Stimulated activated CD4-positive, alpha-beta T cell treated with anti-CD3 and anti-CD28 coated beads, Interleukin-12 subunit alpha, Interleukin-12 subunit beta, amount 100 ng/mL, for 4 hours (primary cell): Measurements from ENCODE around the gene ATRAID.
"Not testable (repeated sequence)": the region's sequence is repeated elsewhere in the genome, so short reads cannot be mapped to it uniquely, and the experiment has no call there.

ENCODE experiments used
- DNase-seq: peaks from one replicate; pipeline ENCODE4 v3.0.0-alpha.2; 2020

ATRAID gene

GRCh38 chr2:27211943-27212625 is at the start of gene ATRAID, which contains the start of gene SLC5A6:
TSS of gene ATRAID (plus strand) at chr2:27212041. CDS start at chr2:27212369, 328 bp downstream.
TSS of gene SLC5A6 (minus strand) at chr2:27212268. CDS start at chr2:27207650, 4,618 bp downstream.
- DNase-seq: peak; percentile 87

GRCh38 chr2:27162151-27163121 is 49.4 kb upstream of the ATRAID start:
- no peak for DNase-seq

GRCh38 chr2:27164960-27165763 is 46.7 kb upstream of the ATRAID start:
- DNase-seq: no peak

GRCh38 chr2:27170581-27171337 is 41.1 kb upstream of the ATRAID start:
- DNase-seq: no peak

- no peak for DNase-seq
Observed at GRCh38 chr2:27171351-27171848, 40.4 kb upstream of the ATRAID start.

- DNase-seq: no peak
Observed at GRCh38 chr2:27174638-27175037, 37.2 kb upstream of the ATRAID start.

GRCh38 chr2:27175330-27175729 is 36.5 kb upstream of the ATRAID start:
- no peak for DNase-seq

- DNase-seq: not testable (repeated sequence)
Observed at GRCh38 chr2:27175781-27176180, 36.1 kb upstream of the ATRAID start.

GRCh38 chr2:27177441-27178351 is 34.1 kb upstream of the ATRAID start:
- no peak for DNase-seq

GRCh38 chr2:27178469-27178868 is 33.4 kb upstream of the ATRAID start:
- DNase-seq: no peak

GRCh38 chr2:27179344-27180000 is 32.4 kb upstream of the ATRAID start:
- no peak for DNase-seq

GRCh38 chr2:27182346-27182745 is 29.5 kb upstream of the ATRAID start:
- DNase-seq: no peak

GRCh38 chr2:27184115-27184514 is 27.7 kb upstream of the ATRAID start:
- DNase-seq: no peak

GRCh38 chr2:27185331-27186026 is 26.4 kb upstream of the ATRAID start:
- no peak for DNase-seq

GRCh38 chr2:27186613-27187345 is 25.1 kb upstream of the ATRAID start:
- DNase-seq: no peak

- DNase-seq: no peak
Observed at GRCh38 chr2:27189989-27190388, 21.9 kb upstream of the ATRAID start.

- DNase-seq: no peak
Observed at GRCh38 chr2:27191070-27191829, 20.6 kb upstream of the ATRAID start.
